K562 (cell line): ENCODE results near the gene MET. TPM values are rescaled to one million over a fixed set of nuclear protein-coding genes. Genes with fewer than 3 reads are reported as not detected.

Source experiments
- ATAC-seq: fragments of 200-7000 bp; cut with Tn5 transposase; 3 replicates; pipeline ENCODE4 v1.9.1; 2020; ENCODE audit warnings: moderate library complexity
- BruUV-seq: library from RNA; stranded (reverse); fragments of 400-500 nt; replicated peaks from 2 replicates; lab custom pipeline; 2021; lab: Mats Ljungman, UMichigan
- CTCF ChIA-PET: fragments of 300-600 bp; formaldehyde crosslinking; extraction: SDS; loops from one replicate; lab custom pipeline; 2021; ENCODE audit warnings: low intra/inter-chr PET ratio; lab: Yijun Ruan, JAX
- POLR2A ChIA-PET: fragments of 300-600, 350-650 bp; sonication (Branson Sonifier 250); formaldehyde crosslinking; extraction: SDS; loops from one replicate; lab custom pipeline; 2021; ENCODE audit warnings: antibody characterized with exemption, inconsistent platforms; lab: Yijun Ruan, JAX
- DNase-seq, 4 experiments: peaks; one replicate each; pipeline versions ENCODE4 v3.0.0 to v3.0.0-alpha.2; 2011 to 2018; ENCODE audit warnings: low spot score in 3 of 4, mixed read lengths in 3 of 4; ENCODE audit errors: extremely low read depth in 1 of 4
- FAIRE-seq: peaks from 2 replicates; lab custom pipeline; 2011; peaks lifted over from hg19 to GRCh38; lab: Jason Lieb, UNC
- H2AFZ ChIP-seq: 2 replicates; pipeline ENCODE4 v1.6.0; 2011; ENCODE audit warnings: low read depth, low read length, control low read depth, inconsistent platforms
- H3K27ac ChIP-seq: fragments of 200-600 bp; 3 replicates; pipeline ENCODE4 v1.8.0; 2011; ENCODE audit warnings: low read depth, mild to moderate bottlenecking, control low read depth, inconsistent platforms, low read length, moderate library complexity, mixed read lengths; ENCODE audit errors: extremely low read depth
- H3K27me3 ChIP-seq, 2 experiments: fragments of 300-600 bp in 1 of 2; 2 replicates in 1 of 2; 3 replicates in 1 of 2; pipeline versions ENCODE4 v1.6.0 to v1.8.0; 2011; ENCODE audit warnings: inconsistent platforms in 2 of 2, low read length in 2 of 2, mild to moderate bottlenecking in 1 of 2, mixed read lengths in 1 of 2, moderate library complexity in 1 of 2; ENCODE audit not compliant: control insufficient read depth in 2 of 2, insufficient read depth in 2 of 2
- H3K36me3 ChIP-seq: fragments of 300-600 bp; 3 replicates; pipeline ENCODE4 v1.8.0; 2011; ENCODE audit warnings: mild to moderate bottlenecking, low read length, inconsistent platforms; ENCODE audit not compliant: control insufficient read depth, insufficient read depth
- H3K4me1 ChIP-seq, 2 experiments: fragments of 200-600 bp in 1 of 2; replicated peaks in 1 of 2; 2 replicates in 1 of 2; 3 replicates in 1 of 2; pipeline versions ENCODE4 v1.5.1 to v1.8.0; 2011; ENCODE audit warnings: inconsistent platforms in 2 of 2, low read length in 2 of 2, mild to moderate bottlenecking in 1 of 2, mixed read lengths in 1 of 2, moderate library complexity in 1 of 2; ENCODE audit not compliant: control insufficient read depth in 2 of 2, insufficient read depth in 2 of 2
- H3K4me2 ChIP-seq: 2 replicates; pipeline ENCODE4 v1.6.1; 2011; ENCODE audit warnings: low read length, control low read depth, inconsistent platforms, mixed read lengths; ENCODE audit not compliant: insufficient read depth
- H3K4me3 ChIP-seq: fragments of 200-600 bp; sonication (generic), shearing (Covaris generic); 2 replicates; pipeline ENCODE4 v1.5.1; 2016; ENCODE audit warnings: control low read depth, inconsistent platforms
- H3K79me2 ChIP-seq: fragments of 200-600 bp; 3 replicates; pipeline ENCODE4 v1.8.0; 2011; ENCODE audit warnings: low read length, inconsistent platforms; ENCODE audit not compliant: control insufficient read depth, insufficient read depth
- H3K9ac ChIP-seq, 2 experiments: 2 replicates each; pipeline versions ENCODE4 v1.6.0 to v1.6.1; 2011; ENCODE audit warnings: low read depth in 2 of 2, low read length in 2 of 2, control low read depth in 1 of 2, inconsistent platforms in 1 of 2, mild to moderate bottlenecking in 1 of 2, mixed read lengths in 1 of 2; ENCODE audit not compliant: insufficient read depth in 1 of 2
- H3K9me1 ChIP-seq: one replicate; pipeline ENCODE4 v1.6.0; 2011; ENCODE audit warnings: inconsistent platforms, mild to moderate bottlenecking, low read length, moderate library complexity; ENCODE audit not compliant: control insufficient read depth, insufficient read depth
- H3K9me3 ChIP-seq: replicated peaks from 2 replicates; pipeline ENCODE4 v1.5.1; 2011; ENCODE audit warnings: low read depth, low read length, inconsistent platforms; ENCODE audit not compliant: control insufficient read depth, insufficient read depth
- H4K20me1 ChIP-seq: replicated peaks from 2 replicates; pipeline ENCODE4 v1.6.1; 2011; ENCODE audit warnings: low read length, inconsistent platforms, mixed read lengths; ENCODE audit not compliant: control insufficient read depth, insufficient read depth
- TCF3 ChIP-seq: sonication (generic); formaldehyde crosslinking; IDR thresholded peaks from 2 replicates; pipeline ENCODE4 v1.4.0; 2020; ENCODE audit warnings: mild to moderate bottlenecking, missing genetic modification reagents
- TFAM ChIP-seq: fragments of 250-450 bp; sonication (Bioruptor Pico); conservative IDR thresholded peaks from 2 replicates; pipeline ENCODE4 v1.5.0; 2021; ENCODE audit warnings: mild to moderate bottlenecking, moderate library complexity
- YY1 ChIP-seq, 3 experiments: IDR thresholded peaks; 2 replicates each; pipeline ENCODE4 v1.6.1; 2011; ENCODE audit warnings: low read length in 2 of 3, mild to moderate bottlenecking in 2 of 3, moderate library complexity in 2 of 3, borderline replicate concordance in 1 of 3, control low read depth in 1 of 3, low read depth in 1 of 3; ENCODE audit not compliant: insufficient read depth in 3 of 3, insufficient replicate concordance in 2 of 3, control insufficient read depth in 1 of 3, insufficient read length in 1 of 3; ENCODE audit errors: extremely low read depth in 1 of 3
- ZNF121 ChIP-seq: sonication (generic); formaldehyde crosslinking; conservative IDR thresholded peaks from 2 replicates; pipeline ENCODE4 v1.8.0; 2022; ENCODE audit warnings: missing genetic modification reagents
- WGBS: fragments of 100-300 bp; shearing (Covaris generic); methylation state at CpG from one replicate; pipeline ENCODE4 v1.1.6; 2016; ENCODE audit warnings: low coverage, mixed read lengths; ENCODE audit not compliant: insufficient coverage; ENCODE audit errors: missing lambda C conversion rate; 5-methylcytosine and 5-hydroxymethylcytosine counted together
- in situ Hi-C: fragments of 300-500 bp; cut with MboI; formaldehyde crosslinking; loops from 4 replicates; pipeline ENCODE4 v1.15.0; 2018; ENCODE audit warnings: inconsistent platforms, mixed read lengths
- intact Hi-C: fragments of 100-400 bp; cut with micrococcal nuclease; formaldehyde crosslinking; loops from 2 replicates; pipeline ENCODE4 v1.14.2; 2022
- polyA plus RNA-seq, 8 experiments: library from polyadenylated mRNA; depleted of rRNA in 4 of 8; stranded (reverse) in 5 of 8; unstranded in 3 of 8; fragments of >200 nt; fragmentation: Nextera tagmentation in 2 of 8; fragmentation: Illumina TruSeq in 1 of 8; extraction: Ambion mirVana in 2 of 8; extraction: Trizol in 1 of 8; gene quantifications; 2 replicates each; pipeline versions ENCODE4 v1.2.1 to v1.2.3, GENCODE V29; 2011 to 2014; ENCODE audit warnings: inconsistent platforms in 1 of 8, missing spikeins in 1 of 8
- total RNA-seq, 7 experiments: library from RNA; depleted of rRNA in 6 of 7; stranded (reverse); fragments of >200 nt in 6 of 7; fragmentation: Illumina TruSeq in 2 of 7; extraction: Trizol in 2 of 7; gene quantifications; 2 replicates each; pipeline versions ENCODE4 v1.2.1 to v1.2.3, GENCODE V29; 2011 to 2021; ENCODE audit warnings: low replicate concordance in 1 of 7
- TF ChIP-seq, protein P1 (sequence below): sonication (generic); formaldehyde crosslinking; IDR thresholded peaks from 2 replicates; pipeline ENCODE4 v1.8.1; 2023; ENCODE audit warnings: mild to moderate bottlenecking, missing genetic modification reagents

Gene MET
- total and polyA plus RNA-seq, 9 of the 15 experiments (the other 6 are each of a cell fraction or from before 2014, with no cell fraction given): 0.84 to 2.4 (median 1.1) TPM

DNA sequence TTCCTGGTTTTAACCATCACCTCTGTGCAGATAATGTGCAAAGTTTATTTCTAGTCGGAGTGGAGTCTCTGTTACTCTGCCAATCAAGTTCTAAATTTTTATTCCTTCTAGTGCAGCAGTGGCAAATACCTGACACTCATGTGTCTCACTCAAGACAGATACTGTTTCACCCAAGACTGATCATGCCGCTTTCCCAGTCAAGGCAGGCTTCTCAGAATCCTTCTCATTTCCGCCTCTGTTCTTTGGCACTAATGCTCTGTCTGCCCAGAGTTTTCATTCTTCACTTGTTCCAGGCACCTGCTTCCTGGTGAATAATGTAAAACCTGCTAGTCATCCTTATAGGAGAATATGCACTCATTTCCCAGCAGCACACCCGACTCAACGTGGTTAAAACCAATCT, 24.7 kb downstream of the MET start:
- intact Hi-C loops: no loop called here
- Histone ChIP-seq H3K27me3 (peaks cover 8 to 12% of the 10 kb centered on the region in 2 experiments; a peak in 3 of 5 replicates), H3K27ac (no peak overlapping the region), H3K4me3 (no peak overlapping the region), H3K9ac (no peak overlapping the region), H3K9me1 (no peaks in the 10 kb centered on the region), H3K4me1 (no peaks in the 10 kb centered on the region), H3K9me3 (no peaks in the 10 kb centered on the region), H4K20me1 (no peaks in the 10 kb centered on the region), H3K79me2 (no peaks in the 10 kb centered on the region), H3K36me3 (no peaks in the 10 kb centered on the region), H3K4me2 (no peak overlapping the region), H2AFZ (no peak overlapping the region)
- in situ Hi-C loops: no loop called here
- WGBS: under 1% methylated on average over 5 of the region's 5 CpGs
- FAIRE-seq: no peak
- CTCF ChIA-PET: no interaction called here
- no peak for DNase-seq
- ATAC-seq: no peak
- no peak for TF ChIP-seq TFAM (CRISPR knock-in tag)
- no peak for TF ChIP-seq TCF3 (CRISPR knock-in tag)
- TF ChIP-seq, protein P1, sequence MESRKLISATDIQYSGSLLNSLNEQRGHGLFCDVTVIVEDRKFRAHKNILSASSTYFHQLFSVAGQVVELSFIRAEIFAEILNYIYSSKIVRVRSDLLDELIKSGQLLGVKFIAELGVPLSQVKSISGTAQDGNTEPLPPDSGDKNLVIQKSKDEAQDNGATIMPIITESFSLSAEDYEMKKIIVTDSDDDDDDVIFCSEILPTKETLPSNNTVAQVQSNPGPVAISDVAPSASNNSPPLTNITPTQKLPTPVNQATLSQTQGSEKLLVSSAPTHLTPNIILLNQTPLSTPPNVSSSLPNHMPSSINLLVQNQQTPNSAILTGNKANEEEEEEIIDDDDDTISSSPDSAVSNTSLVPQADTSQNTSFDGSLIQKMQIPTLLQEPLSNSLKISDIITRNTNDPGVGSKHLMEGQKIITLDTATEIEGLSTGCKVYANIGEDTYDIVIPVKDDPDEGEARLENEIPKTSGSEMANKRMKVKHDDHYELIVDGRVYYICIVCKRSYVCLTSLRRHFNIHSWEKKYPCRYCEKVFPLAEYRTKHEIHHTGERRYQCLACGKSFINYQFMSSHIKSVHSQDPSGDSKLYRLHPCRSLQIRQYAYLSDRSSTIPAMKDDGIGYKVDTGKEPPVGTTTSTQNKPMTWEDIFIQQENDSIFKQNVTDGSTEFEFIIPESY (CRISPR knock-in tag): no peak
- no peak for TF ChIP-seq ZNF121 (CRISPR knock-in tag)
- no peak for TF ChIP-seq YY1 (IDR thresholded peaks at IDR 0.05; ENCODE audit: borderline replicate concordance in 1 of 3, control insufficient read depth in 1 of 3, extremely low read depth in 1 of 3, insufficient read depth in 3 of 3, insufficient read length in 1 of 3, insufficient replicate concordance in 2 of 3, low read depth in 1 of 3, low read length in 2 of 3)
- no TSS peak for BruUV-seq
- POLR2A ChIA-PET: no interaction called here
